H1 (cell line): ENCODE measurements around the gene PKD1. TPM values are rescaled to one million over a fixed set of nuclear protein-coding genes. Genes with fewer than 3 reads are reported as not detected.

ENCODE experiments used
- CTCF ChIA-PET: fragments of 300-600 bp; sonication (Branson Sonifier 250); formaldehyde crosslinking; loops from one replicate; lab custom pipeline; 2021; ENCODE audit not compliant: partially characterized antibody; lab: Charles Lee
- POLR2A ChIA-PET: fragments of 300-600 bp; sonication (Branson Sonifier 250); formaldehyde crosslinking; loops from one replicate; lab custom pipeline; 2021; ENCODE audit warnings: inconsistent platforms; ENCODE audit not compliant: partially characterized antibody; lab: Charles Lee
- DNase-seq, 2 experiments: peaks; one replicate each; pipeline versions ENCODE4 v3.0.0 to v3.0.0-alpha.2; 2010 to 2022; ENCODE audit warnings: low spot score in 2 of 2, low read depth in 1 of 2, mixed read lengths in 1 of 2
- FAIRE-seq: peaks from 2 replicates; lab custom pipeline; 2011; peaks lifted over from hg19 to GRCh38; lab: Jason Lieb, UNC
- H2AFZ ChIP-seq: 2 replicates; pipeline ENCODE4 v1.8.1; 2012; ENCODE audit warnings: low read length, inconsistent platforms
- H2AK5ac ChIP-seq: 2 replicates; pipeline ENCODE4 v1.6.1; 2013; ENCODE audit warnings: low read depth, low read length
- H2BK120ac ChIP-seq: replicated peaks from 2 replicates; pipeline ENCODE3; 2013; ENCODE audit warnings: low read depth, low read length, inconsistent platforms
- H2BK12ac ChIP-seq: 2 replicates; pipeline ENCODE4 v1.6.1; 2013; ENCODE audit warnings: low read depth, low read length
- H2BK15ac ChIP-seq: 2 replicates; pipeline ENCODE4 v1.6.1; 2013; ENCODE audit warnings: low read length
- H2BK20ac ChIP-seq: 2 replicates; pipeline ENCODE4 v1.6.1; 2013; ENCODE audit warnings: low read length
- H2BK5ac ChIP-seq: 2 replicates; pipeline ENCODE4 v1.6.1; 2013; ENCODE audit warnings: low read depth, low read length
- H3K14ac ChIP-seq: 2 replicates; pipeline ENCODE4 v1.6.1; 2013; ENCODE audit warnings: inconsistent platforms; ENCODE audit not compliant: insufficient read length
- H3K18ac ChIP-seq: 2 replicates; pipeline ENCODE4 v1.6.1; 2013; ENCODE audit warnings: low read length; ENCODE audit errors: extremely low read depth
- H3K23ac ChIP-seq: 2 replicates; pipeline ENCODE4 v1.6.1; 2013; ENCODE audit warnings: inconsistent platforms; ENCODE audit not compliant: insufficient read length
- H3K23me2 ChIP-seq: 2 replicates; pipeline ENCODE4 v1.6.1; 2013; ENCODE audit warnings: low read depth, low read length
- H3K27ac ChIP-seq: 2 replicates; pipeline ENCODE4 v1.6.1; 2011; ENCODE audit warnings: low read depth, low read length, inconsistent platforms
- H3K27me3 ChIP-seq, 4 experiments: replicated peaks in 1 of 4; 1 replicate in 1 of 4; 2 replicates in 3 of 4; pipeline versions ENCODE4 v1.6.1 to v1.8.1; 2011 to 2013; ENCODE audit warnings: low read length in 3 of 4, mild to moderate bottlenecking in 3 of 4, inconsistent platforms in 2 of 4, mixed read lengths in 2 of 4, moderate library complexity in 1 of 4; ENCODE audit not compliant: control insufficient read depth in 3 of 4, insufficient read depth in 3 of 4; ENCODE audit errors: extremely low read depth in 1 of 4
- H3K36me3 ChIP-seq, 4 experiments: 2 replicates each; pipeline versions ENCODE4 v1.6.1 to v1.8.1; 2011 to 2013; ENCODE audit warnings: mild to moderate bottlenecking in 4 of 4, low read length in 3 of 4, moderate library complexity in 2 of 4, control low read depth in 1 of 4, inconsistent platforms in 1 of 4; ENCODE audit not compliant: insufficient read depth in 4 of 4, control insufficient read depth in 2 of 4
- H3K4ac ChIP-seq: replicated peaks from 2 replicates; pipeline ENCODE3; 2013; ENCODE audit warnings: low read length, low read depth, mixed read lengths, inconsistent platforms; ENCODE audit not compliant: insufficient read length
- H3K4me1 ChIP-seq, 4 experiments: replicated peaks in 1 of 4; 1 replicate in 1 of 4; 2 replicates in 3 of 4; pipeline versions ENCODE4 v1.6.1 to v1.8.1; 2011 to 2013; ENCODE audit warnings: low read length in 3 of 4, inconsistent platforms in 2 of 4, mixed read lengths in 1 of 4; ENCODE audit not compliant: insufficient read depth in 4 of 4, control insufficient read depth in 3 of 4
- H3K4me2 ChIP-seq, 2 experiments: 2 replicates each; pipeline versions ENCODE4 v1.6.1 to v1.8.1; 2011 to 2013; ENCODE audit warnings: low read depth in 2 of 2, low read length in 2 of 2, control low read depth in 1 of 2, inconsistent platforms in 1 of 2, mild to moderate bottlenecking in 1 of 2; ENCODE audit not compliant: insufficient read depth in 1 of 2
- H3K4me3 ChIP-seq, 4 experiments: fragments of 200-600, 300-600 bp in 1 of 4; sonication (generic), shearing (Covaris generic), sonication (Bioruptor Twin) in 1 of 4; 2 replicates each; pipeline versions ENCODE4 v1.5.1 to v1.8.1; 2011 to 2016; ENCODE audit warnings: low read length in 4 of 4, low read depth in 3 of 4, control low read depth in 2 of 4, inconsistent platforms in 2 of 4, mild to moderate bottlenecking in 2 of 4, mixed read lengths in 1 of 4, moderate library complexity in 1 of 4; ENCODE audit not compliant: insufficient read depth in 2 of 4; ENCODE audit errors: extremely low read depth in 1 of 4
- H3K56ac ChIP-seq: replicated peaks from 2 replicates; pipeline ENCODE3; 2013; ENCODE audit warnings: low read depth, mild to moderate bottlenecking, mixed read lengths, low read length, inconsistent platforms; ENCODE audit not compliant: insufficient read length
- H3K79me1 ChIP-seq: 2 replicates; pipeline ENCODE4 v1.6.1; 2013; ENCODE audit warnings: low read depth, low read length, control low read depth
- H3K79me2 ChIP-seq, 2 experiments: 2 replicates each; pipeline versions ENCODE4 v1.6.1 to v1.8.1; 2012 to 2013; ENCODE audit warnings: low read length in 2 of 2, mild to moderate bottlenecking in 2 of 2, inconsistent platforms in 1 of 2; ENCODE audit not compliant: insufficient read depth in 2 of 2, control insufficient read depth in 1 of 2
- H3K9ac ChIP-seq, 4 experiments: replicated peaks in 1 of 4; 1 replicate in 1 of 4; 2 replicates in 3 of 4; pipeline versions ENCODE4 v1.6.1 to v1.8.1; 2011 to 2013; ENCODE audit warnings: low read depth in 3 of 4, low read length in 3 of 4, control low read depth in 2 of 4, mild to moderate bottlenecking in 2 of 4, moderate library complexity in 2 of 4, inconsistent platforms in 1 of 4; ENCODE audit errors: extremely low read depth in 1 of 4
- H3K9me3 ChIP-seq, 2 experiments: 2 replicates each; pipeline versions ENCODE4 v1.6.1 to v1.8.1; 2012 to 2013; ENCODE audit warnings: mild to moderate bottlenecking in 2 of 2, moderate library complexity in 2 of 2, control low read depth in 1 of 2, inconsistent platforms in 1 of 2, low read depth in 1 of 2, low read length in 1 of 2, mixed read lengths in 1 of 2; ENCODE audit not compliant: insufficient read depth in 2 of 2
- H4K20me1 ChIP-seq, 2 experiments: replicated peaks in 1 of 2; 2 replicates each; pipeline versions ENCODE3 to v1.8.1; 2011 to 2013; ENCODE audit warnings: inconsistent platforms in 2 of 2, low read length in 2 of 2, mild to moderate bottlenecking in 1 of 2; ENCODE audit not compliant: insufficient read depth in 2 of 2, control insufficient read depth in 1 of 2
- H4K5ac ChIP-seq: 2 replicates; pipeline ENCODE4 v1.6.1; 2013; ENCODE audit warnings: low read length, low read depth, mixed read lengths, inconsistent platforms; ENCODE audit not compliant: insufficient read length
- H4K8ac ChIP-seq: 2 replicates; pipeline ENCODE4 v1.8.0; 2013; ENCODE audit warnings: mild to moderate bottlenecking, moderate library complexity, low read length, inconsistent platforms; ENCODE audit not compliant: insufficient read depth; ENCODE audit errors: extremely low read depth
- H4K91ac ChIP-seq: replicated peaks from 2 replicates; pipeline ENCODE3; 2013; ENCODE audit warnings: low read length, mixed read lengths, inconsistent platforms; ENCODE audit not compliant: insufficient read length
- EP300 ChIP-seq, 2 experiments: IDR thresholded peaks; 1 replicate in 1 of 2; 2 replicates in 1 of 2; pipeline ENCODE4 v1.6.1; 2011 to 2012; ENCODE audit warnings: low read depth in 2 of 2, low read length in 2 of 2, mild to moderate bottlenecking in 2 of 2, borderline replicate concordance in 1 of 2, inconsistent platforms in 1 of 2, moderate library complexity in 1 of 2
- GABPA ChIP-seq: IDR thresholded peaks from 2 replicates; pipeline ENCODE4 v1.6.1; 2011; ENCODE audit warnings: mild to moderate bottlenecking, low read length, moderate library complexity, borderline replicate concordance; ENCODE audit not compliant: insufficient read depth
- HDAC2 ChIP-seq, 2 experiments: fragments of 300-600 bp in 1 of 2; sonication (generic) in 1 of 2; IDR thresholded peaks; 2 replicates each; pipeline ENCODE4 v1.6.1; 2011 to 2012; ENCODE audit warnings: low read depth in 2 of 2, low read length in 2 of 2, mild to moderate bottlenecking in 2 of 2, moderate library complexity in 2 of 2, borderline replicate concordance in 1 of 2, inconsistent platforms in 1 of 2
- KDM4A ChIP-seq: IDR thresholded peaks from one replicate; pipeline ENCODE4 v1.7.1; 2012; ENCODE audit warnings: low read depth, mild to moderate bottlenecking, moderate library complexity, low read length, inconsistent platforms; ENCODE audit not compliant: severe bottlenecking
- NANOG ChIP-seq: IDR thresholded peaks from 2 replicates; pipeline ENCODE4 v1.6.1; 2011; ENCODE audit warnings: low read length, low read depth, mild to moderate bottlenecking, inconsistent platforms; ENCODE audit not compliant: insufficient read depth, poor library complexity, severe bottlenecking
- POLR2A ChIP-seq, 2 experiments: IDR thresholded peaks; 1 replicate in 1 of 2; 2 replicates in 1 of 2; pipeline ENCODE4 v1.6.1; 2011; ENCODE audit warnings: low read depth in 2 of 2, low read length in 2 of 2, mild to moderate bottlenecking in 2 of 2; ENCODE audit errors: control extremely low read depth in 1 of 2
- RAD21 ChIP-seq, 2 experiments: IDR thresholded peaks in 1 of 2; conservative IDR thresholded peaks in 1 of 2; 2 replicates each; pipeline ENCODE4 v1.6.1; 2011; ENCODE audit warnings: low read depth in 2 of 2, low read length in 2 of 2, improper control_type of control experiment in 1 of 2, inconsistent platforms in 1 of 2, mild to moderate bottlenecking in 1 of 2, moderate library complexity in 1 of 2
- SP1 ChIP-seq: IDR thresholded peaks from 2 replicates; pipeline ENCODE4 v1.6.1; 2011; ENCODE audit warnings: low read depth, low read length
- TAF7 ChIP-seq: optimal IDR thresholded peaks from 2 replicates; pipeline ENCODE3; 2011; ENCODE audit warnings: low read depth, mild to moderate bottlenecking, inconsistent platforms, low read length, moderate library complexity, borderline replicate concordance
- TBP ChIP-seq: IDR thresholded peaks from 2 replicates; pipeline ENCODE4 v1.6.1; 2011; ENCODE audit warnings: low read depth, low read length, improper control_type of control experiment
- TCF12 ChIP-seq: IDR thresholded peaks from 2 replicates; pipeline ENCODE4 v1.6.1; 2011; ENCODE audit warnings: low read depth, mild to moderate bottlenecking, low read length
- WGBS, 2 experiments: shearing (Covaris generic) in 1 of 2; methylation state at CpG; one replicate each; pipeline versions ENCODE4 v1.1.6 to v1.1.7; 2013 to 2015; ENCODE audit warnings: low lambda C conversion rate in 2 of 2, mixed read lengths in 2 of 2, inconsistent platforms in 1 of 2, low coverage in 1 of 2, missing lambda C conversion rate in 1 of 2; ENCODE audit not compliant: insufficient replicate concordance in 2 of 2, insufficient coverage in 1 of 2, insufficient read length in 1 of 2; ENCODE audit errors: extremely low coverage in 1 of 2, missing lambda C conversion rate in 1 of 2; 5-methylcytosine and 5-hydroxymethylcytosine counted together
- polyA plus RNA-seq, 7 experiments: library from polyadenylated mRNA; depleted of rRNA in 3 of 7; stranded (reverse) in 5 of 7; unstranded in 2 of 7; fragments of >200 nt in 5 of 7; fragments of 200-250 nt in 2 of 7; gene quantifications; 1 replicate in 5 of 7; 2 replicates in 1 of 7; 4 replicates in 1 of 7; pipeline versions ENCODE4 v1.2.1 to v1.2.3, GENCODE V29; 2011 to 2013; ENCODE audit warnings: missing spikeins in 2 of 7, mixed read lengths in 2 of 7
- total RNA-seq: library from RNA; stranded (reverse); fragmentation: NEBNext Ultra II Directional; extraction: Animal tissue kit (Norgen Biotek cat#: 25700); gene quantifications from 2 replicates; pipeline ENCODE4 v1.2.1, GENCODE V29; 2021
- TF ChIP-seq, protein P1 (sequence below): IDR thresholded peaks from 2 replicates; pipeline ENCODE4 v1.6.1; 2012; ENCODE audit warnings: inconsistent platforms

The PKD1 gene
- total and polyA plus RNA-seq, 2 of the 8 experiments (the other 6 are each of a cell fraction or from before 2014, with no cell fraction given) = 40.6 to 52.7 TPM

DNA sequence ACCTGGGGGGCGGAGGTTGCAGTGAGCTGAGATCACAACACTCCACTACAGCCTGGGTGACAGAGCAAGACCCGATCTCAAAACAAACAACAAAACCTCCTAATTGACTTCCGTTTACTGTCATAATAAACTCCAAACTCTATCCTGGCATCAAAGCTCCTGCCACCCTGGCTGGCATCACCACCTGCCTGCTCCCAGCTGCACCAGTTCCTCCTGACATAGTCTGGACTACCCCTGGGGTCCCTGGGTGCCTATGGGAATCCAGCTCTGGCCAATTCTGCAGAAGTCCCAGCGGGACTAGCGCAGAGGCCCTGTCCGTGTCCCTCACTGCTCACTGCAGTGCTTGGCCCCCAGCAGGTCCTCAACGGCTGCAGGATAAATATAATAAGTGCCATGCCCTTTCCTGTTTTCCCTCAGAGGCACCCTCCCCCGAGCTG is 88.8 kb downstream of the PKD1 start:
- CTCF ChIA-PET = interaction anchor here (0.5 to 5.3 kb wide), 13 partner anchors 7 to 814 kb away, joined by 3 to 32 read pairs (median 3); partner anchors contain the start of gene NHERF2
- H2AFZ ChIP-seq = no peak overlapping the region
- FAIRE-seq = no peak
- TF ChIP-seq RAD21 (IDR thresholded peaks at IDR 0.05 in 1 of 2, conservative IDR thresholded peaks at IDR 0.05 in 1 of 2; ENCODE audit: low read depth in 2 of 2, low read length in 2 of 2) (no peak), TCF12 (no peak), TBP (no peak), GABPA (no peak), KDM4A (no peak), SP1 (no peak), EP300 (IDR thresholded peaks at IDR 0.05; ENCODE audit: borderline replicate concordance in 1 of 2, low read depth in 2 of 2, low read length in 2 of 2) (no peak), HDAC2 (IDR thresholded peaks at IDR 0.05; ENCODE audit: borderline replicate concordance in 1 of 2, low read depth in 2 of 2, low read length in 2 of 2) (no peak), TAF7 (no peak), POLR2A (IDR thresholded peaks at IDR 0.05; ENCODE audit: control extremely low read depth in 1 of 2, low read depth in 2 of 2, low read length in 2 of 2) (no peak), NANOG (no peak)
- TF ChIP-seq, protein P1, sequence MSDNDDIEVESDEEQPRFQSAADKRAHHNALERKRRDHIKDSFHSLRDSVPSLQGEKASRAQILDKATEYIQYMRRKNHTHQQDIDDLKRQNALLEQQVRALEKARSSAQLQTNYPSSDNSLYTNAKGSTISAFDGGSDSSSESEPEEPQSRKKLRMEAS = no peak

More for the DNA sequence above, 88.8 kb downstream of the PKD1 start:
- Histone ChIP-seq H3K23ac (no peak overlapping the region), H3K79me2 (peaks cover 0 to 11% of the 10 kb centered on the region in 2 experiments; a peak in 1 of 4 replicates), H4K8ac (peak overlapping the region; percentile 89; the same call in 1 of the 2 replicates), H2BK120ac (no peak overlapping the region), H3K27me3 (no peaks in the 10 kb centered on the region; a peak in 1 of 7 replicates), H2BK12ac (no peak overlapping the region), H3K9ac (peak overlapping the region in 3 of 4 experiments; percentile 8 to 26 (median 20); a peak in 2 of 7 replicates), H3K4me2 (peak overlapping the region; percentile 68 to 81), H3K79me1 (peaks cover 9% of the 10 kb centered on the region; the same call in 1 of the 2 replicates), H3K4ac (no peak overlapping the region), H3K56ac (peak overlapping the region; percentile 32), H3K4me3 (peak overlapping the region; percentile 42 to 89 (median 86)), H3K36me3 (peaks cover 0 to 3% (median 1%) of the 10 kb centered on the region in 4 experiments; a peak in 3 of 8 replicates), H3K27ac (no peak overlapping the region), H3K23me2 (peaks cover 10% of the 10 kb centered on the region), H4K91ac (peak overlapping the region; percentile 55), H3K14ac (no peak overlapping the region), H3K4me1 (peaks cover 0 to 3% (median 1%) of the 10 kb centered on the region in 4 experiments; a peak in 3 of 7 replicates), H3K18ac (no peak overlapping the region), H2BK20ac (no peak overlapping the region), H4K20me1 (peaks cover 0 to 7% of the 10 kb centered on the region in 2 experiments), H2AK5ac (no peak overlapping the region), H2BK5ac (no peak overlapping the region), H2BK15ac (no peak overlapping the region), H3K9me3 (no peaks in the 10 kb centered on the region), H4K5ac (no peak overlapping the region)
- 46% methylated on average over 8 of the region's 8 CpGs; no CpG with 5 or more reads in 1 of the 2 experiments for WGBS, 2 experiments
- POLR2A ChIA-PET = interaction anchor here (0.7 to 4.2 kb wide), 9 partner anchors 7 to 126 kb away, joined by 3 to 38 read pairs (median 6); partner anchors contain the start of genes GFER, RPS2 and TRAF7
- DNase-seq = no peak
